Coronary artery (tissue), 2 donors: ENCODE measurements around the gene NLRP3.
A peak's percentile ranks its signal among the peaks of the same experiment; 100 is the strongest.
"Not testable (repeated sequence)": the region's sequence is repeated elsewhere in the genome, so short reads cannot be mapped to it uniquely, and the experiment has no call there.

Experiments
- DNase-seq: peaks from one replicate; pipeline ENCODE4 v3.0.0-alpha.2; 2017; ENCODE audit warnings: low spot score
- H3K27ac ChIP-seq, 2 donors: fragments of 200-600 bp; sonication (generic); one replicate each; pipeline ENCODE4 v1.5.1; 2016 to 2019
- H3K4me3 ChIP-seq: fragments of 200-600 bp; sonication (generic); 2 replicates; pipeline ENCODE4 v1.5.1; 2016; ENCODE audit warnings: mild to moderate bottlenecking, moderate library complexity
- TF ChIP-seq, protein P1 (sequence below): fragments of 200-600 bp; sonication (generic); IDR thresholded peaks from one replicate; pipeline ENCODE4 v1.5.1; 2019; ENCODE audit warnings: antibody characterized with exemption

The NLRP3 gene

DNA sequence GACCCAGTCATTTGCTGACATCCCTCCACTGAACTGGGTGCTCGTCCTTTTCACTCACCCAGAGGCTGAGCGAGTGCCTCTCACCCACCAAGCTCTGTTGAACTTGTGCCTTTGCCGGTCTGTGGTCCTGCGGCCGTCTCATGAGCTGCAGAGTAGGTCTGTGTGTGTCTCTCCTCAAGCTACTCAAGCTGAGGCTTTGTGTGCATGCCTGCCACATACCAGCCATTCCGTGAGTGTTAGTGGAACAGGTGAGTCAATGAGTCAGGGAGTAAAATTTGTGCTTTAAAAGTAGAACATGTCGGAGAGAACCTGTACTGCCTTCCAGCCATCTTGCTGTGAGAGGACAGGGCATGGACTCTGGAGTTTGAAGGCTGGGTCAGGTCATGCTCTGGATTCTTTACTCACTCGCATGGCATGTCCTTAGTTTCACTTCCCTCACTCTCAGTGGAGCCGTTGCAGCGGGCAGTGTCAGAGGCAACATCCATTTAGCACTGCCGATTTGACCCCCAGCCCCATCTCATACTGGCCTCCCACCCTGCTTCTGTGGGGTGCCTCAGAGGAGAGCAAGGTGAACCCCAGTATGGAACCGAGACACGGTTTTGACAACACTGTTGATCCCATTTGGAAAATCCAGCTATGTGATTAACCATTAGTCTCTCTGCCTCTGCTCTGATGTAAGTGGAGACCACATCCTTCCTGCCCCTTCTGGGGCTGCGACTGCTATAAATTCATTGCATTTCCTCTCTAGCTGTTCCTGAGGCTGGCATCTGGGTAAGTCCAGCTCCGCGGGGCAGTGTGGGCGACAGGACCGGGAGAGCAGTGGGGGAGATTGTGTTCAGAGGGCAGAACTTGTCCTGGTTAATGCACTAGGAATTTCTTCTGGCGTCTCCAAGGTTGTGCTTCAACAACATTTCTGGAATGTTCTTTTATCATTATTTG lies at the start of gene NLRP3:
Gene NLRP3, plus strand, starts transcription at position 751 of the 939 bp plus-strand sequence. CDS start 2,628 bp downstream, outside the sequence.
- no peak for DNase-seq
- Histone ChIP-seq H3K4me3 (peak within 1 kb of the TSS; percentile 65), H3K27ac (peak within 1 kb of the TSS in 1 of 2 donors; percentile 69)
- TF ChIP-seq, protein P1, sequence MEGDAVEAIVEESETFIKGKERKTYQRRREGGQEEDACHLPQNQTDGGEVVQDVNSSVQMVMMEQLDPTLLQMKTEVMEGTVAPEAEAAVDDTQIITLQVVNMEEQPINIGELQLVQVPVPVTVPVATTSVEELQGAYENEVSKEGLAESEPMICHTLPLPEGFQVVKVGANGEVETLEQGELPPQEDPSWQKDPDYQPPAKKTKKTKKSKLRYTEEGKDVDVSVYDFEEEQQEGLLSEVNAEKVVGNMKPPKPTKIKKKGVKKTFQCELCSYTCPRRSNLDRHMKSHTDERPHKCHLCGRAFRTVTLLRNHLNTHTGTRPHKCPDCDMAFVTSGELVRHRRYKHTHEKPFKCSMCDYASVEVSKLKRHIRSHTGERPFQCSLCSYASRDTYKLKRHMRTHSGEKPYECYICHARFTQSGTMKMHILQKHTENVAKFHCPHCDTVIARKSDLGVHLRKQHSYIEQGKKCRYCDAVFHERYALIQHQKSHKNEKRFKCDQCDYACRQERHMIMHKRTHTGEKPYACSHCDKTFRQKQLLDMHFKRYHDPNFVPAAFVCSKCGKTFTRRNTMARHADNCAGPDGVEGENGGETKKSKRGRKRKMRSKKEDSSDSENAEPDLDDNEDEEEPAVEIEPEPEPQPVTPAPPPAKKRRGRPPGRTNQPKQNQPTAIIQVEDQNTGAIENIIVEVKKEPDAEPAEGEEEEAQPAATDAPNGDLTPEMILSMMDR, result no peak

DNA sequence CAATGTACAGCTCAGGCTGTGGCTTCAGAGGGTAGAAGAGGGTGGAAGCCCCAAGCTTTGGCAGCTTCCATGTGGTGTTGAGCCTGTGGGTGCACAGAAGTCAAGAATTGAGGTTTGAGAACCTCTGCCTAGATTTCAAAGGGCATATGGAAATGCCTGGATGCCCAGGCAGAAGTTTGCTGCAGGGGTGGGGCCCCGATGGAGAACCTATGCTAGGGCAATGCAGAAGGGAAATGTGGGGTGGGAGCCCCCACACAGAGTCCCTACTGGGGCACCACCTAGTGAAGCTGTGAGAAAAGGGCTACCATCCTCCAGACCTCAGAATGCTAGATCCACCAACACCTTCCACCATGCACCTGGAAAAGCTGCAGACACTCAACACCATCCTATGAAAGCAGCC lies 49.6 kb upstream of the NLRP3 start:
- not testable (repeated sequence) for H3K4me3 ChIP-seq, H3K27ac ChIP-seq, DNase-seq

DNA sequence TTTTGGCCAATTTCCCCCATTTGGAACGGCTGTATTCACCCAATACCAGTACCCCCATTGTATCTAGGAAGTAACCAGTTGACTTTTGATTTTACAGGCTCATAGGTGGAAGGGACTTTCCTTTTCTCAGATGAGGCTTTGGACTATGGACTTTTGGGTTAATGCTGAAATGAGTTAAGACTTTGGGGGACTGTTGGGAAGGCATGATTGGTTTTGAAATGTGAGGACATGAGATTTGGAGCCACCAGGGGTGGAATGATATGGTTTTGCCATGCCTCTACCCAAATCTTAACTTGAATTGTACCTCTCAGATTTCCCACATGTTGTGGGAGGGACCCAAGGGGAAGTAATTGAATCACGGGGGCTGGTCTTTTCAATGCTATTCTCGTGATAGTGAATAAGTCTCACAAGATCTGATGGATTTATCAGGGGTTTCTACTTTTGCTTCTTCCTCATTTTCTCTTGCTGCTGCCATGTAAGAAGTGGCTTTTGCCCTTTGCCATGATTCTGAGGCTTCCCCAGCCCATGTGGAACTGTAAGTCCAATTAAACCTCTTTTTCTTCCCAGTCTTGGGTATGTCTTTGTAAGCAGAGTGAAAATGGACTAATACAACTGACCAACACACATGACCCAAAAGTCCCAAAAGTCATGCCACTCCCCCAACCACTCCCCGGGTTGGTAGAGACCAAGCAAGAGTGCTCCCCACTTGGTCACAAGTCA lies 48.9 kb upstream of the NLRP3 start:
- TF ChIP-seq, protein P1, result no peak
- Histone ChIP-seq H3K4me3 (no peak overlapping the region), H3K27ac (peak overlapping the region in 1 of 2 donors; percentile 7)
- DNase-seq, result no peak

DNA sequence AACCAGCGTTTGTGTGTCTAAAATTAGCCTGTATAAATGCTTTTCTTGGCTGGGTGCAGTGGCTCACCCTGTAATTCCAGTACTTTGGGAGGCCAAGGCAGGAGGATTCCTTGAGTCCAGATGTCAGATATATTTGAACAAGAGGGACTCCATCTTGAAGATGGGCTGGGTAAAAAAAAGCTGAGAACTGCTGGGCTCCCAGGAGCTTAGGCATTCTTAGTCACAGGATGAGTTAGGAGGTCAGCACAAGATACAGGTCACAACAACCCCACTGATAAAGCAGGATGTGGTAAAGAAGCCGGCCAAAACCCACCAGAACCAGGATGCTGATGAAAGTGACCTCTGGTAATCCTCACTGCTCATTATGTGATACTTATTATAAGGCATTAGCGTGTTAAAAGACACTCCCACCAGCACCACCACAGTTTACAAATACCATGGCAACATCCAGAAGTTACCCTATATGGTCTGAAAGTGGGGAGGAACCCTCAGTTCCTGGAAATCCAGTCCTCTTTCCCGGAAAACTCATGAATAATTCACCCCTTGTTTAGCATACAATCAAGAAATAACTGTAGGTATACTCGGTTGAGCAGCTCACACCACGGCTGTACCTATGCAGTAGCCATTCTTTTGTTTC lies 48.1 kb upstream of the NLRP3 start:
- TF ChIP-seq, protein P1, result no peak
- no peak for DNase-seq
- H3K27ac ChIP-seq, result peak overlapping the region in 1 of 2 donors; percentile 10
- H3K4me3 ChIP-seq, result no peak overlapping the region

DNA sequence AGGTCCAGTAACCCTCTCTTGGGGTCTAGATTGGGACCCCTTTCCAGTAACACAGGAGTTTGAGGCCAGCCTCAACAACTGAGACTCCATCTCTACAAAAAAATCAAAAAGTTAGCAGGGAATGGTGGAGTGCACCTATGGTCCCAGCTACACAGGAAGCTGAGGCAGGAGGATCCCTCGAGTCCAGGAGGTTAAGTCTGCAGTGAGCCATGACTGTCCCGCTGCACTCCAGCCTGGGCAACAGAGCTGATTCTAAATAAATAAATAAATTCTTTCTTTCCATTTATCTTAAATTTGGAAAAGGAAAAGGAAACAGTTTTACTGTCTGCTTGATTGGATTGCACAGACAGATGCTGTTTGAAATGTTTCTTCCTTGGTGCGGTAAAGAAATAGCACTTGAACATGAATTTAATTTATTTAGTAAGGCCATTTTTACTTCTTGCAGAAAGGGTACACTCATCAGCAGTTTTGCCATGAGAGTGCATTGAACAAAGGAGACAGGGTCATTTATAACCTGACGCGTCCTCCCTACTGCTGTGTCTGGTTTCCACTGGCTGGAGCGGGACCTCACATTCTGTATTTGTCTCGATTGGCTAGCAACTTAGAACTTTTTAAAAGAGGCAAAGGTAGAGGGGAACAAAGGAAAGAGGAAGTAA lies 47.4 kb upstream of the NLRP3 start:
- no peak overlapping the region for H3K4me3 ChIP-seq
- no peak for DNase-seq
- H3K27ac ChIP-seq, result no peak overlapping the region
- TF ChIP-seq, protein P1, result no peak

DNA sequence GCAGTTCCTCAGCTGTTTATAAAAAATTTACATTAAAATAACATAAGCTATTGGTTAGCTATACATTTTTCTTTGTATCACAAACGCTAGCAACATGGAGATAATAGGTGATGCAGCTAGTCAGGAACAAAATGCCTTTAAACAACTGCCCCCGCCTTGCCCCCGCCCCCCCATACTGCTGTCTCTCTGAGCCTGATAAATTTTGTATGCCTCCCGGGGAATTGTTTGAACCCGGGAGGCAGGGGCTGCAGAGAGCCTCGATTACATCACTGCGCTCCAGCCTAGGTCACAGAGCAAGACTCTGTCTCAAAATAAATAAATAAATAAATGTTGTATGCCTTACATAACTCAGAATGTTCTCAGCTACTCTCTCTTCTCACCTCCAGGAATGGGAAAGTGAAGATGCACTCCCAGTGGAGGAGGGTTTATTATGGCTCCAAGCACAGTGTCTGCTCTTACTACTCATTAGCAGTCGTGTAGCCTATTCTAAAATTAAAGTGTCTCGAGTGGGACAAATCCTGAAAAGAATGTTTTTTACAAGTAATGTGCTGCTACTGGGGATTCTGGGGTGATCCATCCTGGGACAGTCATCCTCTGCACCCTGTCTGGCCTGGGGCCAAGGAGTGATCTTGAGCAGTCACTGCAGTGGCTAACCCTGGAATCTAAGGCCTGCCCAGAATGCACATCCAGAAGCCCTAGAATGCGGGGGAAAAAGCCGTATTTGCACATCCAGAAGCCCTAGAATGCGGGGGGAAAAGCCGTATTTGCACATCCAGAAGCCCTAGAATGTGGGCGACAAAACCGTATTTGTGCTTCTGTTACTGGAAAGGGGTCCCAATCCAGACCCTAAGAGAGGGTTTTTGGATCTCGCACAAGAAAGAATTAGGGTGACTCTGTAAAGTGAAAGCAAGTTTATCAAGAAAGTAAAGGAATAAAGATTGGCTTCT lies 44.9 kb upstream of the NLRP3 start:
- TF ChIP-seq, protein P1, result no peak
- Histone ChIP-seq H3K4me3 (no peak overlapping the region), H3K27ac (no peak overlapping the region)
- no peak for DNase-seq
